Umbilical cord (tissue), 2 donors: ENCODE measurements around the gene SLC5A2. TPM values are rescaled to one million over a fixed set of nuclear protein-coding genes. Genes with fewer than 3 reads are reported as not detected.
"Not testable (repeated sequence)": the region's sequence is repeated elsewhere in the genome, so short reads cannot be mapped to it uniquely, and the experiment has no call there.

Experiments used
- DNase-seq: peaks from one replicate; pipeline ENCODE4 v3.0.0-alpha.2; 2015; ENCODE audit warnings: low spot score
- total RNA-seq: library from RNA; depleted of rRNA; stranded (reverse); fragments of >200 nt; gene quantifications from one replicate; pipeline ENCODE4 v1.2.3, GENCODE V29; 2014; ENCODE audit warnings: low replicate concordance; ENCODE audit not compliant: insufficient read depth

Gene SLC5A2
- total RNA-seq, 1 donor from 2014 or later, result 2.9 TPM

DNA sequence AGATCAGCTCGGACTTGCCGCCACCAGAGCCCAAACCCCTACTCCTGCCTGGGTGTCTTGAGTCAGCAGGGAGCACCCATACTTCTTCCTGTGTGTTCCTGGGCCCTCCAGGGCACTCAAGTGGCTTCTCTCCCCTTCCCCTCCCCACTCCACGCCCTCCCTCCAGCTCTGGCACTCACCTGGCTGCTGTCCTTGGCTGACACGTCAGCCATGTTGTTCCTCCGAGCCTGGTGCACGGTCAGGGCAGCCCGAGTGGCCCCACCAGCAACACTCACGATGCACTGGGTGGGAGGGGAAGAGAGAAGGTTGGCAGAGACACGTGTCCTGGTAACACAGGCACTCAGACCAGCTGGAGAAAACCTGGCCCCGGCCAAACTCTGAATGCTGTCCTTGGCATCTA lies 13.7 kb downstream of the SLC5A2 start:
- no peak for DNase-seq

DNA sequence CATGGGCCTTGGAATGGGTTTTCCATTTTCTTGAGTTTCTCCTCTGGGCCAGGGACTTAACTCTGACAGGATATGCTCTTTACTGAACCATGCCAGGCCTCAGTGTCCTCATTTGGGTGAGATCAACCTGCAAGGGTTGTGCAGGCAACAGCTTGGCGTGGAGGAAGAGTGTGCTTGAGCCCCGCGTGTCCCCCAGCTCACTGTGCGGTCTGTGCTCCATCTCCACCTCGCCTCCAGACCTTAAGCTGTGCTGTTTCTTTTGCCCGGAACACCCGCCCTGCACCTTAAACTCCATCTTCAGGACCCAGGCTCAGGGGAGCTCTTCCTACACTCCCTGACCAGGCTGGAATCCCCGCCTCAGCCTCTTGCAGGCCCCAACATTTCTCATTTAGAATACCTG lies 15.6 kb downstream of the SLC5A2 start:
- DNase-seq, result no peak

DNA sequence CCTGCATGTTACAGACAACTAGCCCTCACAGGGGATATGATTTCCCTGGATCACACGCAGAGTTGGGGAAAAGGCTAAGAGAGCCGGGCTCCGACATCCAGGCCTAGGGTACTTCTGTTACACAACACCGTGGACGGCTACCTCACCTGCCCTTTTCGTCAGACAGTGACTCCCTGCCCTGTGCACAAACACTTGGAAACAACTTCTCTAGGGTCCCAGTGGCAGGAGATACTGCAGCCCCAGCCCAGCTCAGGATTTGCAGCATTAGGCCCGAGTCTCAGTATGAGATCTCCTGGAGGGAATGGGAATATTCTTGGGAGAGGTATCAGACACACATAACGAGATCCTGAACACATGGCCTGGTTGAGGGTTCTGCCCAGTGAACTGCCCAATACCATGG lies 17.0 kb downstream of the SLC5A2 start:
- DNase-seq, result no peak

DNA sequence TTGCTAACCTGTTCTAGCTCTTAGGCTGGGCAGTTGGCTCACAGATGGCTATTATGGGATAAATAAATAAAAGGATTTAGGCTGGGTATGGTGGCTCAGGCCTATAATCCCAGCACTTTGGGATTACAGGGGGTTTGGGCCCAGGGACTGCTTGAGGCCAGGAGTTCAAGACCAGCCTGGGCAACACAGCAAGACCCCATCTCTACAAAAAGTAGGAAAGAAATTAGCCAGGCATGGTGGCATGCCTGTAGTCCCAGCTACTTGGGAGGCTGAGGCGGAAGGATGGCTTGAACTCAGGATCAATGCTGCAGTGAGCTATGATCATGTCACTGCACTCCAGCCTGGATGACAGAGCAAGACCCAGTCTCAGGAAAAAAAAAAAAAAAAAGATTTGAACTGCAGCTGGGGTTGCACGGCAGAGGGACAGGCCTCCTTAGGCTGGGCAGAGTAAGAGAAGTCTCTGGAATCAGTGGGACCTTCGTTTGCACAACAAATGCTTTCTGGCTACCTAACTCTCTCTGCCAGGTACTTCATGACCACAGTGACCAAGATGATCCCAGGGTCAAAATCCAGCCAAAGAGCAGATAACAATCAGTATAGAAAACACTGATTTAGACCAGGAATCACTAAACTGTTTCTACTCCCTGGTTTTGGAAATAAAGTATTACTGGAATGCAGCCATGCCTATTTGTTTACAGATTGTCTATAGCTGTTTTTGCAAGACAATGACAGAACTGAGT lies 18.5 kb downstream of the SLC5A2 start:
- no peak for DNase-seq

DNA sequence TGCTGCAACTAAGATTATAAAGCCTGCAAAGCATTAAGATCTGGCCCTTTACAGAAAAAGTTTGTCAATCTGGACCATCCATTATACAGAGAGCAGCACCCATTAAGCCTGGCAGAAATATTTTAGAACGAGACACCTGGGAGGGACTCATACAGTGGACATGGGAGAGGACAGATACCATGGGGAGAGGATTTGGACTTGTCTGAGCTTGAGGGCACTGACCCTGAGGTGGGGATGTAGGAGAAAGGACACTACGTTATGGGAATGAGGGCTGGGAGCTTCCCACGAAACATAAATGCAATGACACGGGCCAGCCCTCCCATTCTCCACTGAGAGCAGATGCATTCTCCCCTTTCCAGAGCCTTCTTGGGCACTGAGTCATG lies 19.0 kb downstream of the SLC5A2 start:
- DNase-seq, result no peak

DNA sequence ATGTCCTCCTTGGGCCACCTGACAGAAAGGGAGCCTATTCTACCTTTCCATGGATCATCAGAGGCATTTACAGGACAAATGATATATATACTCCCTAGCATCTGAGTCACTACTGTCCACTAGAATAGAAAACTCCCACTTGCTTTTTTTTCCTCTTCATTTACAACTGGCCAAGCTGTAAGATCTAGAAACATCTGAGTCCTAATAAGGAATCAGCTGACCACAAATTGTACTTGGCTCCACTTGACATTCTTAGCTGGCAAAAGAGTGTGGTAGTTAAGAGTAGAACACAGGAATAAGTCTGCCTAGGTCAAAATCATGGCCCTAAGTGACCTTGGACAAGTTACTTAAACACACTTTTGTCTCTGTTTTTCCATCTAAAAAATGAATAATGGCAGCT lies 20.1 kb downstream of the SLC5A2 start:
- DNase-seq, result no peak

DNA sequence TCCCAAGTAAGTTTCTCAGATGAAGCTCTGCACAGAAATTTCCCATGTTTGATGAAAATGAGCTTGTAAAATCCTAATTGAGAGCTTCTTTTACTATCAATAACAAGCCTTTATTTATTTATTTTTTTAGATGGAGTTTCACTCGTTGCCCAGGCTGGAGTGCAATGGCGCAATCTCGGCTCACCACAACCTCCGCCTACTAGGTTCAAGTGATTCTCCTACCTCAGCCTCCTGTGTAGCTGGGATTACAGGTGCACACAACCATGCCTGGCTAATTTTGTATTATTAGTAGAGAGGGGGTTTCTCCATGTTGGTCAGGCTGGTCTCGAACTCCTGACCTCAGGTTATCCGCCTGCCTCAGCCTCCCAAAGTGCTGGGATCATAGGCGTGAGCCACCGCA lies 20.6 kb downstream of the SLC5A2 start:
- DNase-seq, result not testable (repeated sequence)

DNA sequence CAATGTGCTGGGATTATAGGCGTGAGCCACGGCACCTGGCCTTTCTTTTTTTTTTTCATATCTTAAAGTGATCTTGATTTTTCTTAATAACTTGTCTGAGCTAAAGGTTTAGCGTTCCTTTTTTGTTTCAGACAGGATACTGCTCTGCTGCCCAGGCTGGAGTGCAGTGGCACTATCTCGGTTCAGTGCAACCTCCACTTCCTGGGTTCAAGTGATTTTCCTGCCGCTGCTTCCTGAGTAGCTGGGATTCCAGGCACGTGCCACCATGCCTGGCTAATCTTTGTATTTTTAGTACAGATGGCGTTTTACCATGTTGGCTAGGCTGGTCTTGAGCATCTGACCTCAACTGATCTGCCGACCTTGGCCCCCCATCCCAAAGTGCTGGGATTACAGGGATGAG lies 21.2 kb downstream of the SLC5A2 start:
- no peak for DNase-seq

DNA sequence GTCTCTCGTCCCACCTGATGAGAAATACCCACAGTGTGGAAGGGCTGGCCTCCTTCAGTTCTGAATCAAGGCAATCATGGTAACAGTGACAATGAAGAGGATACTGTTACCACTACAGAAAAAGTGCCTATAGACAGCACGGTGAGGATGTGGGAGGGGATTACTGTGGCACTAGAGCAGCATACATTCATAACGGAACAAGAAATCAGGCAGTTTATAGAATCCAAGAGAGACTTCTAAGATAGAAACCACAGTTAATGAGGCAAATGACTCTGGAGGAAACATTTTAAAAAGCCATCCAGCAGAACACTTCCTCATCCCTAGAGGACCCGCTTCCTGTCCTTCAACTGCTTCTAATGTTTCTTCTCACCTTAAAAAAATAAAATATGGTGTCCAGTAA lies 22.6 kb downstream of the SLC5A2 start:
- DNase-seq, result no peak

DNA sequence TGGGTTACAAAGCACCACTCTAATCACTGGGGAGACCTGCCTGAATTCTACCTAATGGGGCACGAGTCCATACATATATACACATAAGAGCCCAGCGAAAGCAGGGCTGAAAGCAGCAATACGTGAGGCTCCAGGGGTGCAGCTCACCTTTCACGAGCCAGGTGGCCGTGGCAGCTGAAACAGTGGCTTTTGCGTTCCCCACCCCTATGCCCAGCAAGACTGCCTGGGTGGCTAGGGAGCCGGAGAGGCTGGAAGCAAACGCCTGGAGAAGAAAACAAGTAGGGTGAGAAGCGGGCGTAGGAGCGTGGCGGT lies 24.6 kb downstream of the SLC5A2 start:
- DNase-seq, result no peak

DNA sequence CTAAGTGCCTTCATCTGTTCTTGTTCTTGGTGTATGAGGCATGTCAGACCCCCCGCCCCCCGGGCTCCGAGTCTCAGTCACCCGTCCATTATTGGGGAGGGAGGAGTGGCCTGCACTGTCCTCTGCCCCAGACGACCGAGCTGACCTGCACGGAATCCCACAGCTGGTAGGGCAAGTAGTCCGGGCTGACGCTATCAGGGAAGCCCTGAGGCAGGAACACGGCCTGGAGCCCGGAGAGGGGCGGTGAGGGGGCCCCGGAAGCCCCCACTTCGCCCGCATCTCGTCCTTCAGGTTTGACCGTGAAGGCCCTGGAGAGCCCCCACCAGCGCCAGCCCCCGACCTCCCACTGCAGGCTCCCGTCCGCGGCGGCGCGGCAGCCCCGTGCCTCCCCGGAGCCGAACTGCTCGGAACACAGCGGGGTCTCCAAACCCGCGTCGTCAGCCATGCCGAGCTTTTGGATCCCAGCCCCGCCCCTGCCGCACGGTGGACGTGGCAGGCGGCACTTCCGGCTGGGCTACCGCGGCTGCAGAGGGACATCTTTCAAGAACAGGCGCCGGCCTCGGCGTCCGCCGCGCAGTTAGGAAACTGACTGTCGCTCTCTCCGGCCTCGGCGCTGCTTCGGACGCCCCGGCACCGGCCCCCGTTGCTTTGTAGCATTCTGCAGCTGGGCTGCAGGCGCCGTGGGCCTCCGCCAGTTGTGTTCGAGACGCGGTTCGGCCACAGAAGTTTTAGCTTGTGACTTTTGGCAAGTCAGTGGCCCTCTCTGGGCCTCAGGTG lies 25.2 kb downstream of the SLC5A2 start, which contains the start of gene RUSF1:
RUSF1 (minus strand) TSS at position 463 of the 777 bp plus-strand sequence; CDS start at position 445, 18 bp downstream.
- DNase-seq, result peak; percentile 94

DNA sequence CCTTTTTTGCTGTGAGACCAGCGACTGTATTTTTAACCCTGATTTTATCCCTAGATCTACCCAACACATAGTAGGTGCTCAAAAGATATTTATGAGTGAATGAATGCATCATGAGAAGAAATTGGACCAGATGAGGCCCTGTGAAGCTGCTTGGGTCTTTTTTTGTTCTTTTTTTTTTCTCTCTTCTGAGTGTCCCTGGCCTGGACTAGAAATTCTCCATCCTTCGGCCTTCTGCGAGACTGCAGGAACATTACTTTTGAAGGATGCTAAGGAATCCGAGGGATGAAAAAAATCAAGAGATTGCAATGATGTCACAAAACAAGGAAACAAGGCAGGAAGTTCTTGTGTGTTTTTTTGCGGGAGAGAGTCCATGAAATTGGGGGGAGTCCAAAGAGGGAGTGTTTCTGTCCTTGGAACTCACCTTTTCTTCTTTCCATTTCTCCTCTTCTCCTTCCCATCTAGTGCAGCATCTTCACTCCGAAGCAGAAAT lies 25.8 kb downstream of the SLC5A2 start:
- DNase-seq, result peak; percentile 56

DNA sequence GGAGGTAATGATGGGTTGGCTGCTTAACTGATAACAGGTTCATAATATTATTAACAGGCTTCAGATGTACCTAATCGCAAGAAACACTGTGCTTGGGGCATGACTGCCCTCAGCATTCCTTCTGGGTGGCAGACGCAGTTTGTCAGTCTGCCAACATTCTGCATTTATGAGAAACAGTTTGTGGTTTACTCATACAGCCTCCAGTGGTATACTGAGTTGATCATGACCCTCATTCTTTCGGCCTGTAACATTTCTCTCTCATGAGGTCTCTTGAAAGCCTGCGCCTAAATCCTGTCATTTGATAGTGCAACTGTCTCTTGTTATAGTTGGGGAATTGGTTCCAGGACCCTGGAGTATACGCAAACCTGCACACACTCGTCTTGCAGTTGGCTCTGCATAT lies 30.2 kb downstream of the SLC5A2 start:
- DNase-seq, result no peak

DNA sequence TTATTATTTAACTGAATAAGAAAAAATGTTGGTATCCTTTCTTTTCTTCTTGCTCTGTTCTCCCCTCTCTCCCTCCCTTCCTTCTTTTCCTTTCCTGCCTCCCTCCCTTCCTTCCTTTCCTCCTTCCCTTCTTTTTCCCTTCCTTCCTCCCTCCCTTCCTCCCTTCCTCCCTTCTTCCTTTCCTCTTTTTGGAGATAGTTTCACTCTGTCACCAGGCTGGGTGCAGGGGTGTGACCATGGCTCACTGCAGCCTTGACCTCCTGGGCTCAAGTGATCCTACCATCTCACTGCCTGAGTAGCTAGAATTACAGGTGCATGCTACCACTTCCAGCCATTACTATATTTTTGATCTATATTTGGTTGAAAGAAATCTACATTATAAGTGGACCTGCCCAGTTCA lies 31.0 kb downstream of the SLC5A2 start:
- DNase-seq, result no peak

DNA sequence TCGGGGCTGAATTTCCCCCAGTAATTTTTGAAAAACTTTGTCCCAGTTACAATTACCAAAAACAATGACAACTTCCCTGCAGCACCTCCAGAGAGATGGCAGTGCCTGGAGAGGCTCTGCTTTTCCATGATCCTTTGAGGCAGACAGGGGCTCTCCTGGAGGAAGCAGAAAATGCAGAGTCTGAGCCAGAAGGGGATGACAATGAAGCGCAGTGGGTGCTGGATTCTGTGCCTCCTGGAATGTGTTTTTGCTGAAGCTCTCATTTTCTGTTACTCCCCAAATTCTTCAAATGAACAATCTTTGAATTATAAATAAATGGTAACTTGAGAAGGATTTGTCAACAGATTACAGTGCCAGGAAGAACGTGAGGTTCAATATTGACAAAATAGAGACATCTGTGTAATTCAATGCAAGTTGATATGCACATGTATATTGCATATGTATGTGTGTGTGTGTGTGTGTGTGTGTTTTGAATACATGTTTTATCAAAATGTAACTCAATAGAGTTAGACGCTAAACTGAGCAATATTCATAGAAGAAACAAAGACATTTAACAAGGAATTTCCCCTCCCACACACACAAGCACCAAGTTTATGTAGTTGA lies 35.0 kb downstream of the SLC5A2 start:
- no peak for DNase-seq

DNA sequence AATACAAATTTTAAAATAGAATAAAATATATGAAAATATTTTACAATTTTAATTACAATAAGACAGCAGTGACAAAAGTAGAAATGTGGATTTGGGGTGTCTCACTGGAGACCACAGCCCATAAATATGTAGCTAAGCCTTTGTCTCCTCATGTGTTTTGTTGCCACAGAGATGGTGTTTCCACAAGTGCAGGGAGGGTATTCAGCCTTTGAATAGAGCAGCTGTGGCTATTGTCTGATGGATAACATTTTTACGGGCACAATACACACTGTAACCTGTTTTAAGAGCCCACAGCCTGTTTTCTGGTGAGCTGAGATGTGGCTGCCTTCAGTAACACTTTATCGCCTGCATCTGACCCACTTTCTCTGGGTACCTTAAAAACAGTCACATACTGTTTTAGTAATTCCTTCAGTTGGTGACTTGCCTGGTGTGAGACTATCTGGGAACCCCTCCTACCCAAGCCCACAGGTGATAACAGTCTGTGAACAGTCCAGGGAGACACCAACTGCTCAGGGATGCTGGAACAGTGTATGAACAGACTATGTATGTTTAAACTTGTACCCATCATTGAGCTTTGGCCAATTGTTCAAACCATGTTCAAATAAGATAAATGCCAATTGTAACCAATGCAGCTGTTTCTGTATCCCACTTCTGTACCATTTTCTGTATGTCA lies 37.0 kb downstream of the SLC5A2 start:
- no peak for DNase-seq

DNA sequence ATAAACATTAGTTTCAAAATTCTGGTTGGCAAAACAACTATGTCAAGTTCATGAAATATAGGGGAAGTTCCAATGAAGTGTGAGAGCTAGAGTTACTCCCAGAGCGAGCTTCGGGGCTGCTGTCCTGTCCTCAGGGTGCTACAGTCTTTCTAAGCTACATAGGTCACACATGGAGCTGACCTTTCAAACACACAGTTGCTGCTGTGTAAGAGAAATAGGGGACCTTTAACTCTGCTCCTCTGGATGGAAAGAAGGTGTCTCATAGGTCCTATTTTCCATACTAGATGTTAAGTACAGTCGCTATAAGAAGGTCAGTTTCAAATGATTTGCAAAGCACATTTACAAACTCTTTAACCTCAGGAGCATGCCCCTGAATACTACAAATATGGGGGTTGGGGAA lies 38.4 kb downstream of the SLC5A2 start:
- no peak for DNase-seq

DNA sequence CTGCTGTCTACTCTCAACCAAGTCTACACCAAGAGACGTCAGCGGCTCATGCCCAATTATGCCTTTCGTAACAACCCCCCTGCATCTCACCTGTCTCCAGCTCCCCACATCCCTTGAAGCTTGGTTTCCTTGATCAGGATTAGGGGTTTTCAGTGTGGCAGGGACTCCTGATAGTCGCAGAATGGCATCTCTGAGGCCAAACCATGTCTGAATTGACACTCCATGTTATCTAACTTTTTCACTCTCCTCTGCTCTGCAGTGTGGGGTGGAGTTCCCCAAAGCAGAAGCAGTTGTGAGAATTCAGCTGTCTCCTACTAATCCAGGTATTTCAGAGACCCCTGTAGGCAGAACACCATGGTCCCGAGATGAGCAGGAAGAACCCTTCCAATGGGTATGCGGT lies 39.1 kb downstream of the SLC5A2 start:
- no peak for DNase-seq

DNA sequence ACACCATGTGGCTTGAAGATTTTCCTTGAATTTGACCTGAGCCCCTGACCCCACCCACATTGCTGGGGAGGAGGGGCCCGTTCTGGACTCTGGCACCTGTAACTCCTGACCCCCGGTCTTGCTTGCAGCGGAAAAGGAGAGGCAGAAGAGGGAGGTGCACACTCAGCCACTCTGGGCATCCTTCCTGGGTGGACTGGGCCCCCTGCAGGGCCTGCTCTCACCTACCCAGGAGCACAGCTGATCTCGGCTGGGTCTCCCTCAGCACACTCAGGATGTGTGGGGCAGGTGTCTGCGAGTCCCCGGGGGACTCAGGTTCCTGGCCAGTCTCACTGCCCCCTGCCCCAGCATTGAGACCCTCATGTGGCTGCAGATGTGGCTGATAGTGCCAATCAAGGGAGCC lies 40.8 kb downstream of the SLC5A2 start:
- DNase-seq, result not testable (repeated sequence)

DNA sequence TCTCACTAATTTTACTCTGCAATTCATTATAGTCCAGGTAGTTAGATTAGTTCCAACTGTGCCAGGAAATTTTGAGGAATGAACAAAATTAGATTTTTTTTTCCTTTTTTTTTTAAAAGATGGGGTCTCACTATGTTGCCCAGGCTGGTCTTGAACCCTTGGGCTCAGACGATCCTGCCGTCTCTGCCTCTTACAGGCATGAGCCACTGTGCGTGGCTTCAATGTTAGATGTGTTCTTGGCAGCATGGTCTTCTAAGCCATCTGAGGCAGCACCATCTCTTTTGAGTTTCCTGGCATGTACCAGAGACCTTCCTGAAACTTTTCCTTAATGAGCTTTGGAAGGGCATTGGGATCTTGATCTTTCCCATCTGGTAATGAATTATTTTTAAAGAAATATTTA lies 42.2 kb downstream of the SLC5A2 start:
- DNase-seq, result no peak

DNA sequence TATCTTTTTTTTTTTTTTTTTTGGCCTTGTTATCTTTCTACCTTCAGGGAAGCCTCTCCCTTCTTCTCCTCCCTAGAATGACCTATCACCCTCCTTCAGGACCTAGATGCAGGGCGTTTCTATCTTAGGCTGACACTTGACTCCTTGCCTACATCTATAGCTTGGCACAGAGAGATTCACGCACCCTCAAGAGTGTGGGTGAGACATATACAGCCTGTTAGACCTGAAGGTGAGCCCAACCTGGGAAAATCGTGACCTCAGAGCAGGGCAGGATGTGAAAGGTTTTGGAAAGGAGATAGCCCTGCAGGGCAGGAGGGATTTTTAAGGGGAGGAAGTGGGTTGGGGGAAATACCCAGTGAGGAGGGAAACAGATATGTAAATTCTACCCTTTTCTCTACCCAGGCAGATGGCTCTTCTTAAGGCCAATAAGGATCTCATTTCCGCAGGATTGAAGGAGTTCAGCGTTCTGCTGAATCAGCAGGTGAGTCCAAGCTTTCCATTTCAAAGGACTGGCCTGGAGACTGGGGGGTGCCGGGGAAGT lies 44.9 kb downstream of the SLC5A2 start, which contains the start of gene AHSP:
AHSP (plus strand) TSS at position 167 of the 541 bp plus-strand sequence; CDS start at position 407, 240 bp downstream.
- no peak for DNase-seq
